Common myeloid progenitor, CD34-positive (primary cell): ENCODE data around the gene TMEM18.

Source experiments
- CTCF ChIA-PET: fragments of 350-600 bp; sonication (Branson Sonifier 250); formaldehyde crosslinking; loops from one replicate; lab custom pipeline; 2021; ENCODE audit warnings: antibody characterized with exemption; lab: Charles Lee
- POLR2A ChIA-PET: fragments of 350-600 bp; sonication (Branson Sonifier 250); formaldehyde crosslinking; loops from one replicate; lab custom pipeline; 2021; ENCODE audit warnings: antibody characterized with exemption; lab: Charles Lee
- DNase-seq, 3 donors: peaks; one replicate each; pipeline versions ENCODE4 v3.0.0 to v3.0.0-alpha.2; 2013
- H3K27ac ChIP-seq, 2 experiments: 1 replicate in 1 of 2; 2 replicates in 1 of 2; pipeline ENCODE4 v1.7.0; 2013; ENCODE audit warnings: inconsistent platforms in 2 of 2, low read length in 2 of 2, mild to moderate bottlenecking in 2 of 2, low read depth in 1 of 2, moderate library complexity in 1 of 2; ENCODE audit not compliant: severe bottlenecking in 2 of 2, insufficient read depth in 1 of 2, poor library complexity in 1 of 2
- H3K27me3 ChIP-seq, 5 experiments: replicated peaks in 2 of 5; 1 replicate in 3 of 5; 2 replicates in 2 of 5; pipeline versions ENCODE4 v1.6.1 to v1.7.0; 2013; ENCODE audit warnings: low read length in 4 of 5, mild to moderate bottlenecking in 2 of 5, moderate library complexity in 2 of 5, inconsistent platforms in 1 of 5; ENCODE audit not compliant: insufficient read depth in 5 of 5, control insufficient read depth in 4 of 5
- H3K36me3 ChIP-seq, 4 experiments: 1 replicate in 2 of 4; 2 replicates in 2 of 4; pipeline versions ENCODE4 v1.6.1 to v1.7.0; 2013; ENCODE audit warnings: low read length in 3 of 4, control low read depth in 1 of 4, mild to moderate bottlenecking in 1 of 4; ENCODE audit not compliant: control insufficient read depth in 4 of 4, insufficient read depth in 4 of 4
- H3K4me1 ChIP-seq, 4 experiments: 1 replicate in 3 of 4; 2 replicates in 1 of 4; pipeline versions ENCODE4 v1.6.1 to v1.7.1; 2013; ENCODE audit warnings: low read length in 3 of 4, mild to moderate bottlenecking in 3 of 4, control low read depth in 1 of 4, inconsistent platforms in 1 of 4, moderate library complexity in 1 of 4; ENCODE audit not compliant: control insufficient read depth in 4 of 4, insufficient read depth in 4 of 4; ENCODE audit errors: control extremely low read depth in 1 of 4
- H3K4me3 ChIP-seq, 7 experiments: 1 replicate in 4 of 7; 2 replicates in 3 of 7; pipeline versions ENCODE4 v1.5.1 to v1.7.0; 2013; ENCODE audit warnings: mild to moderate bottlenecking in 7 of 7, low read length in 6 of 7, moderate library complexity in 6 of 7, inconsistent platforms in 2 of 7, low read depth in 2 of 7, control low read depth in 1 of 7; ENCODE audit not compliant: insufficient read depth in 4 of 7, control insufficient read depth in 1 of 7; ENCODE audit errors: extremely low read depth in 1 of 7
- H3K9me3 ChIP-seq, 5 experiments: 1 replicate in 4 of 5; 2 replicates in 1 of 5; pipeline versions ENCODE4 v1.6.1 to v1.7.1; 2013; ENCODE audit warnings: low read length in 4 of 5, mild to moderate bottlenecking in 2 of 5, inconsistent platforms in 1 of 5, low read depth in 1 of 5, moderate library complexity in 1 of 5; ENCODE audit not compliant: control insufficient read depth in 4 of 5, insufficient read depth in 2 of 5; ENCODE audit errors: control extremely low read depth in 1 of 5
- WGBS: methylation state at CpG from one replicate; pipeline ENCODE4 v1.1.5; 2013; ENCODE audit not compliant: insufficient coverage; 5-methylcytosine and 5-hydroxymethylcytosine counted together

TMEM18 gene

DNA sequence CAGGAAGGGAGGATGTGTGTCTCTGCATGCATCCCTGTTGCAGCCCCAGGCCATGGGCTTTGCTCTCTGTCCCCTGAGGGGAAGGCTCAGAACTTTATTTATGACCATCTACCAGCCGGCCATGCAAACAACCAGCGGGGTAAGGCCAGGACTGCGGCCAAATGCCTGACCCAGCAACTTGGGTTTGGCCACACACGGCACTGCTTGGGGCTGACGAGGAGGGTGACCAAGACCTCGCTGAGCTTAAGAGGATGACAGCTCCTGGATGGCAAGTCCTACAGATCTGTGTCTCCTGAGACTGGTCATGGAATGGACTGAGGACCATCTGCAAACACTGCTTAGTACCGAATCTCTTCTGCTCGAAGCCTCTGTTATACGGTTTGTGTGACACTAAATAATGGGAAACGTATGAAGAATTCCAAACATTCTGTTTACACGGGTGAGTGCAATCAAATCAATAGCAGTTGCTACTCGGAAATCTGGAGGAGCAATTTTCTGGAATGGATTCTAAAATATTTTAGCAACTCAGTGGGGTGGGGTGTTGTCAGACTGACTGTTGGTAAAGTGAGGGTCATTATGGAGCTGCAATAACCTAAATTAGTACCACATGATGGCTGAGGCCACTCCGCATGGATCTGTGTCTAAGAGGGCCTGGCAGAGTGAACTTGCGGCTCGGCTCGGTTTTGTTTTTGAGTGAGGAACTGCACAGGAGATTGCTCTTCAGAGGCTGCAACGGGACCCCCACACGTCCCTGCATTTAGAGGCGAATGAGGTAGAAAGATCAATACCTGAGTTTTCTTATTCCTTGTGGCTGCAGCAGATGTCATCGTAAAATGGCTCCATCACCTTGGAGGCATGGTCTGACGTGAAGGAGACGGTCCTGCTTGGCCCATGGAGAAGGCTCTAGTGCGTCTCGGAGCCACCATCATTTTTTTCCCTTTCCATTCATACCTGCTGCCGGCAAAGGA is 26.6 kb downstream of the TMEM18 start:
- ChIA-PET CTCF (interaction anchor here (0.9 to 1.7 kb wide), 4 partner anchors 9 to 15 kb away, joined by 3 to 4 read pairs (median 4); no protein-coding TSS in a partner anchor), POLR2A (no interaction called here)
- H3K36me3 ChIP-seq, result no peaks in the 10 kb centered on the region
- H3K27ac ChIP-seq, result no peak overlapping the region
- no peaks in the 10 kb centered on the region for H3K4me1 ChIP-seq
- no peaks in the 10 kb centered on the region for H3K9me3 ChIP-seq
- 96% methylated on average over 23 of the region's 25 CpGs for WGBS
- no peak for DNase-seq
- H3K27me3 ChIP-seq, result peaks cover 0 to 3% (median 2%) of the 10 kb centered on the region in 5 experiments
- no peak overlapping the region for H3K4me3 ChIP-seq

GRCh38 chr2:649426-650342 is 27.5 kb downstream of the TMEM18 start:
- Histone ChIP-seq H3K36me3 (no peaks in the 10 kb centered on the region), H3K4me3 (no peak overlapping the region), H3K27me3 (peaks cover 0 to 8% (median 2%) of the 10 kb centered on the region in 5 experiments), H3K9me3 (no peaks in the 10 kb centered on the region), H3K4me1 (no peaks in the 10 kb centered on the region), H3K27ac (no peak overlapping the region)
- POLR2A ChIA-PET, result no interaction called here
- no peak for DNase-seq
- WGBS, result 95% methylated on average over 20 of the region's 20 CpGs
- CTCF ChIA-PET, result interaction anchor here (0.9 to 1.7 kb wide), 4 partner anchors 8 to 14 kb away, joined by 3 to 4 read pairs (median 4); no protein-coding TSS in a partner anchor

DNA sequence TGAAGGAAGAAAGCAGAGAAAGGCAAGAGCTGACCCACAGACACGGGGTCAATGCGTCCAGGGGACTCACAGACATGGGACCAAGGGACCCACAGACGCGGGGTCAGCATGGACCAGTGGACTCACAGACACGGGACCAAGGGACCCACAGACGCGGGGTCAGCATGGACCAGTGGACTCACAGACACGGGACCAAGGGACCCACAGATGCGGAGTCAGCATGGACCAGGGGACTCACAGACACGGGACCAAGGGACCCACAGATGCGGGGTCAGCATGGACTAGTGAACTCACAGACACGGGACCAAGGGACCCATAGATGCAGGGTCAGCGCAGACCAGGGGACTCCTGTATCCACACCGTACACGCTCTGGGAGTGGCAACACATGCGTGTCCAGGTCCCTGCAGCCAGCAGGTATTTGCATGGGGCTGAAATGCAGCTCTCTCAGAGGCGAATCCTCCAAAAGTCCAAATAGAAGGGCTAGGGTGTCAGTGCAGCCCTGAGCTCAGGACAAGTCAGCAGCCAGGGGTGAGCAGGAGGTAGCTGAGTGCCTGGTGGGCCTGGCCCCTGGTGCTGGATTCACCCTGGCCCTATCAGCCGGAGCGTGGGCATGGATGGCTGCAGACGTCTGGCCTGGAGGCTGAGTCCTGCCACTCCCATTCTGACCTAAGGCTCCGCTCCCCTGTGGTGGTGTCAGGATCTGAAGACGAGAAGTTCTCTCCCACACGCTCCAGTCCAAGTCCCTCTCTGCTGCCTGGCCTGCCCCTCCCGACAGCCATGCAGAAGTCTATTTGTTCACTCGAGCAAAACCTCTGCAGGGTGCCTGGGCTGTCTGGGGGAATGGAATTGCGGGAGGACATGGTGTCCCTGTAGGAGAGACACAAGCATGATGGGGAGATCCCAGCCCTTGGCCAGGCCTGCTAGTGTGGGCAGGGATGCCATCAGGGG is 28.5 kb downstream of the TMEM18 start:
- Histone ChIP-seq H3K4me3 (no peak overlapping the region), H3K27me3 (peaks cover 0 to 12% (median 2%) of the 10 kb centered on the region in 5 experiments), H3K4me1 (no peaks in the 10 kb centered on the region), H3K36me3 (no peaks in the 10 kb centered on the region), H3K9me3 (no peaks in the 10 kb centered on the region), H3K27ac (no peak overlapping the region)
- WGBS, result 93% methylated on average over 23 of the region's 26 CpGs
- CTCF ChIA-PET, result interaction anchor here (1.4 to 1.7 kb wide), 2 partner anchors 10 to 14 kb away, joined by 4 read pairs; no protein-coding TSS in a partner anchor
- no peak for DNase-seq
- POLR2A ChIA-PET, result no interaction called here

- Histone ChIP-seq H3K36me3 (no peaks in the 10 kb centered on the region), H3K9me3 (no peaks in the 10 kb centered on the region), H3K27me3 (peaks cover 0 to 12% (median 2%) of the 10 kb centered on the region in 5 experiments), H3K4me3 (no peak overlapping the region), H3K4me1 (no peaks in the 10 kb centered on the region), H3K27ac (no peak overlapping the region)
- DNase-seq, result no peak
- WGBS, result 95% methylated on average over 15 of the region's 16 CpGs
- ChIA-PET CTCF (no interaction called here), POLR2A (no interaction called here)
Measured at GRCh38 chr2:647691-648231, 29.4 kb downstream of the TMEM18 start.

- WGBS, result 96% methylated on average over 7 of the region's 10 CpGs
- H3K9me3 ChIP-seq, result no peaks in the 10 kb centered on the region
- DNase-seq, result no peak
- H3K36me3 ChIP-seq, result no peaks in the 10 kb centered on the region
- ChIA-PET POLR2A (no interaction called here), CTCF (no interaction called here)
- H3K4me3 ChIP-seq, result no peak overlapping the region
- peaks cover 0 to 12% (median 2%) of the 10 kb centered on the region in 5 experiments for H3K27me3 ChIP-seq
- H3K4me1 ChIP-seq, result no peaks in the 10 kb centered on the region
- no peak overlapping the region for H3K27ac ChIP-seq
Measured at GRCh38 chr2:647003-647560, 30.1 kb downstream of the TMEM18 start.

- CTCF ChIA-PET, result no interaction called here
- H3K27me3 ChIP-seq, result peaks cover 0 to 12% (median 4%) of the 10 kb centered on the region in 5 experiments
- H3K27ac ChIP-seq, result no peak overlapping the region
- POLR2A ChIA-PET, result interaction anchor here (0.7 kb wide), 1 partner anchor 92 kb away, joined by 3 read pairs; no protein-coding TSS in a partner anchor
- no peak for DNase-seq
- no peaks in the 10 kb centered on the region for H3K4me1 ChIP-seq
- no peak overlapping the region for H3K4me3 ChIP-seq
- no peaks in the 10 kb centered on the region for H3K9me3 ChIP-seq
- no peaks in the 10 kb centered on the region for H3K36me3 ChIP-seq
- 69% methylated on average over 5 of the region's 5 CpGs for WGBS
Measured at GRCh38 chr2:644871-645270, 32.3 kb downstream of the TMEM18 start.
